Measurements from ENCODE around the gene ZNF367. TPM values are rescaled to one million over a fixed set of nuclear protein-coding genes. Genes with fewer than 3 reads are reported as not detected.

Gene ZNF367
- total RNA-seq, 4 donors from 2014 or later: 1.9 to 7.0 (median 3.0) TPM

- H3K27ac ChIP-seq: no peak overlapping the region
- TF ChIP-seq POLR2A (IDR thresholded peaks at IDR 0.05): no peak
- no peak for TF ChIP-seq EP300 (IDR thresholded peaks at IDR 0.05)
- no peak for TF ChIP-seq POLR2AphosphoS5 (IDR thresholded peaks at IDR 0.05)
- TF ChIP-seq CTCF (IDR thresholded peaks at IDR 0.05): no peak
- no peaks in the 10 kb centered on the region for H3K9me3 ChIP-seq
- no peaks in the 10 kb centered on the region for H3K36me3 ChIP-seq
- H3K27me3 ChIP-seq: no peaks in the 10 kb centered on the region
- 71% methylated on average over 4 of the region's 4 CpGs for WGBS
- peaks cover 13% of the 10 kb centered on the region for H3K4me1 ChIP-seq
- no peak for DNase-seq (ENCODE audit: low spot score in 2 of 2)
- H3K4me3 ChIP-seq: no peak overlapping the region
Measured at GRCh38 chr9:96425500-96426169, 7.5 kb upstream of the ZNF367 start.

GRCh38 chr9:96423985-96424336, 5.8 kb upstream of the ZNF367 start:
- DNase-seq (ENCODE audit: low spot score in 2 of 2): no peak
- H3K27ac ChIP-seq: no peak overlapping the region
- H3K4me3 ChIP-seq: no peak overlapping the region
- no peaks in the 10 kb centered on the region for H3K9me3 ChIP-seq
- 75% methylated on average over 6 of the region's 6 CpGs for WGBS
- no peaks in the 10 kb centered on the region for H3K36me3 ChIP-seq
- H3K4me1 ChIP-seq: peaks cover 27% of the 10 kb centered on the region
- TF ChIP-seq EP300 (IDR thresholded peaks at IDR 0.05) (no peak), POLR2AphosphoS5 (IDR thresholded peaks at IDR 0.05) (no peak), CTCF (IDR thresholded peaks at IDR 0.05) (no peak), POLR2A (IDR thresholded peaks at IDR 0.05) (no peak)
- no peaks in the 10 kb centered on the region for H3K27me3 ChIP-seq

- DNase-seq (ENCODE audit: low spot score in 2 of 2): no peak
- Histone ChIP-seq H3K4me1 (peaks cover 27% of the 10 kb centered on the region), H3K27me3 (no peaks in the 10 kb centered on the region), H3K4me3 (no peak overlapping the region), H3K36me3 (no peaks in the 10 kb centered on the region), H3K9me3 (no peaks in the 10 kb centered on the region), H3K27ac (no peak overlapping the region)
- TF ChIP-seq EP300 (IDR thresholded peaks at IDR 0.05) (no peak), CTCF (IDR thresholded peaks at IDR 0.05) (no peak), POLR2A (IDR thresholded peaks at IDR 0.05) (no peak)
- 93% methylated on average over 6 of the region's 8 CpGs for WGBS
Measured at GRCh38 chr9:96423322-96423984, 5.3 kb upstream of the ZNF367 start.

GRCh38 chr9:96420468-96421219, 2.5 kb upstream of the ZNF367 start:
- Histone ChIP-seq H3K36me3 (no peaks in the 10 kb centered on the region), H3K9me3 (no peaks in the 10 kb centered on the region), H3K4me1 (peaks cover 38% of the 10 kb centered on the region), H3K27ac (peak overlapping the region; percentile 59), H3K4me3 (no peak overlapping the region), H3K27me3 (no peaks in the 10 kb centered on the region)
- peak in 2 of 3 donors; percentile 13 to 63 for TF ChIP-seq POLR2AphosphoS5 (IDR thresholded peaks at IDR 0.05)
- TF ChIP-seq POLR2A (IDR thresholded peaks at IDR 0.05): no peak
- DNase-seq (ENCODE audit: low spot score in 2 of 2): no peak
- 37% methylated on average over 6 of the region's 6 CpGs for WGBS

- Histone ChIP-seq H3K27ac (peak overlapping the region; percentile 98), H3K36me3 (no peaks in the 10 kb centered on the region), H3K4me1 (peaks cover 38% of the 10 kb centered on the region), H3K27me3 (no peaks in the 10 kb centered on the region), H3K4me3 (peak overlapping the region; percentile 88), H3K9me3 (no peaks in the 10 kb centered on the region)
- TF ChIP-seq POLR2AphosphoS5 (IDR thresholded peaks at IDR 0.05) (no peak), POLR2A (IDR thresholded peaks at IDR 0.05) (no peak), CTCF (IDR thresholded peaks at IDR 0.05) (no peak), EP300 (IDR thresholded peaks at IDR 0.05) (no peak)
- no peak for DNase-seq (ENCODE audit: low spot score in 2 of 2)
- 15% methylated on average over 2 of the region's 2 CpGs for WGBS
Measured at GRCh38 chr9:96419691-96419969, 1.5 kb upstream of the ZNF367 start.

Measured in suprapubic skin (tissue), 4 donors.